HepG2 (cell line): ENCODE measurements around the gene RCC1. TPM values are rescaled to one million over a fixed set of nuclear protein-coding genes. Genes with fewer than 3 reads are reported as not detected.

Experiments used
- DRAP1 ChIP-seq: IDR thresholded peaks from 2 replicates; pipeline ENCODE4 v1.6.1; 2016; ENCODE audit warnings: missing genetic modification reagents, missing compliant biosample characterization
- MAFK ChIP-seq, 2 experiments: IDR thresholded peaks in 1 of 2; conservative IDR thresholded peaks in 1 of 2; 2 replicates each; pipeline ENCODE4 v1.6.1; 2011; ENCODE audit warnings: improper control_type of control experiment in 2 of 2, low read length in 2 of 2
- MTA1 ChIP-seq: sonication (generic); formaldehyde crosslinking; IDR thresholded peaks from 2 replicates; pipeline ENCODE4 v1.4.0; 2020; ENCODE audit warnings: missing genetic modification reagents, mild to moderate bottlenecking, borderline replicate concordance
- NFE2 ChIP-seq: sonication (generic); formaldehyde crosslinking; IDR thresholded peaks from 2 replicates; pipeline ENCODE4 v1.4.0; 2020; ENCODE audit warnings: missing genetic modification reagents
- NONO ChIP-seq, 2 experiments: fragments of 450-650 bp in 1 of 2; sonication (generic) in 1 of 2; formaldehyde crosslinking in 1 of 2; IDR thresholded peaks in 1 of 2; conservative IDR thresholded peaks in 1 of 2; 2 replicates each; pipeline versions ENCODE4 v1.6.1 to v1.8.0; 2017 to 2022; ENCODE audit warnings: mild to moderate bottlenecking in 1 of 2, missing genetic modification reagents in 1 of 2, moderate library complexity in 1 of 2
- RFXAP ChIP-seq: sonication (generic); formaldehyde crosslinking; IDR thresholded peaks from 2 replicates; pipeline ENCODE4 v1.4.0; 2020; ENCODE audit warnings: missing genetic modification reagents, borderline replicate concordance
- SALL1 ChIP-seq: sonication (generic); formaldehyde crosslinking; IDR thresholded peaks from 2 replicates; pipeline ENCODE4 v1.8.0; 2022; ENCODE audit warnings: mild to moderate bottlenecking, missing genetic modification reagents
- SMC3 ChIP-seq: IDR thresholded peaks from 2 replicates; pipeline ENCODE4 v1.6.1; 2011; ENCODE audit warnings: low read length, improper control_type of control experiment
- SMYD3 ChIP-seq: sonication (generic); formaldehyde crosslinking; IDR thresholded peaks from 2 replicates; pipeline ENCODE4 v1.8.1; 2023; ENCODE audit warnings: mild to moderate bottlenecking, missing genetic modification reagents
- SNAPC2 ChIP-seq: sonication (generic); formaldehyde crosslinking; IDR thresholded peaks from 2 replicates; pipeline ENCODE4 v1.8.1; 2022; ENCODE audit warnings: mild to moderate bottlenecking, missing genetic modification reagents
- ZC3H13 ChIP-seq: sonication (generic); formaldehyde crosslinking; IDR thresholded peaks from 2 replicates; pipeline ENCODE4 v1.8.1; 2023; ENCODE audit warnings: mild to moderate bottlenecking, missing genetic modification reagents, moderate library complexity
- ZNF33A ChIP-seq: sonication (generic); formaldehyde crosslinking; IDR thresholded peaks from 2 replicates; pipeline ENCODE4 v1.5.1; 2020; ENCODE audit warnings: missing genetic modification reagents, mild to moderate bottlenecking, moderate library complexity, borderline replicate concordance
- ZNF562 ChIP-seq: sonication (generic); formaldehyde crosslinking; IDR thresholded peaks from 2 replicates; pipeline ENCODE4 v1.8.0; 2022; ENCODE audit warnings: missing genetic modification reagents, borderline replicate concordance
- ZNF777 ChIP-seq: sonication (generic); formaldehyde crosslinking; IDR thresholded peaks from 2 replicates; pipeline ENCODE4 v1.4.0; 2020; ENCODE audit warnings: missing genetic modification reagents
- polyA plus RNA-seq, 8 experiments: library from polyadenylated mRNA; depleted of rRNA in 3 of 8; stranded (reverse) in 7 of 8; unstranded in 1 of 8; fragments of >200 nt; fragmentation: Illumina TruSeq in 4 of 8; extraction: Trizol in 4 of 8; gene quantifications; 2 replicates each; pipeline versions ENCODE4 v1.2.1 to v1.2.3, GENCODE V29; 2011 to 2016; ENCODE audit warnings: low read depth in 4 of 8, missing spikeins in 1 of 8, mixed read lengths in 1 of 8; ENCODE audit not compliant: insufficient read depth in 1 of 8
- total RNA-seq, 5 experiments: library from RNA; depleted of rRNA; stranded (reverse); fragments of >200 nt; fragmentation: Illumina TruSeq; extraction: Trizol; gene quantifications; 2 replicates each; pipeline ENCODE4 v1.2.3, GENCODE V29; 2016; ENCODE audit warnings: low read depth in 1 of 5
- TF ChIP-seq, protein P1 (sequence below): sonication (generic); formaldehyde crosslinking; IDR thresholded peaks from 2 replicates; pipeline ENCODE4 v1.4.0; 2020; ENCODE audit warnings: missing genetic modification reagents
- TF ChIP-seq, protein P2 (sequence below): sonication (generic); formaldehyde crosslinking; IDR thresholded peaks from 2 replicates; pipeline ENCODE4 v1.5.0; 2020; ENCODE audit warnings: missing genetic modification reagents
- TF ChIP-seq, protein P3 (sequence below): sonication (generic); formaldehyde crosslinking; IDR thresholded peaks from 2 replicates; pipeline ENCODE4 v1.8.0; 2023; ENCODE audit warnings: mild to moderate bottlenecking, missing genetic modification reagents
- TF ChIP-seq, protein P4 (sequence below): sonication (generic); formaldehyde crosslinking; IDR thresholded peaks from 2 replicates; pipeline ENCODE4 v1.5.1; 2020; ENCODE audit warnings: mild to moderate bottlenecking, missing genetic modification reagents, moderate library complexity

The RCC1 gene
- total and polyA plus RNA-seq, 2 of the 13 experiments (the other 11 are each of a cell fraction or from before 2014, with no cell fraction given) = 47.2 to 80.8 TPM

DNA sequence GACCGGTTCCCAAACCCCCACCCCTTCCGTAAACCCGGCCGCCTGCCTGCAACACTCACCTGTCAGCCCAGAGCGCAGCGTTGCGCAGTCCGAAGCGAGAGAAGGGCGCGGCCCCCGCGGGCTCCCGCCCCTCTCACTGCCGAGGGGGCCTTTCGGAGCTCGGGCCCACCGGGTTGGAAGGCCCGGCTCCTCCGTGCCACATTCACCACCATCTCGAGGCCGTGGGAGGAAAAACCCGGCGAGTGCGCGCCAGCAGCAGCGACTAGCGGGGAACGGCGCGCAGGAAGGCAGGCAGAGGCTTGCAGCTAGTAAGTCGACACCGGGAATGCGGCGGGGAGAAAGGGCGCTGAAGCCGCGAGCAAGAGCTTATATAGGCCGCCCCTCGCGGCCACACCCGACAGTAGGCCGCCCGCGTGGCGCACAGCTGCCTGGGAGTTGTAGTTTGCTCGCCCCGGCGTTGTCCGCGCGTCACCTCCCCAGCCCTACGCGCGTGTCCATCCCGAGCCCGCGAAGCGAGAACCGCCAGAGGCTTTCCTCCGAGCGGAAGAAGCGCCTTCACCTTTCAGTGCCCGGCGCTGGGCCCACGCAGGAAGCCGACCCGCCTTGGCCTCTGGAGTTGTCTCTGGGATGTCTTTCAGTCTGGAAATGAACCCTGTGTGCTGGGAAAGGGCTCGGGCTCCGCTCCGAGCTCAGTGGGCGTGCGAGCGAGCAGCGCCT is 75.8 kb downstream of the RCC1 start (continued):
- TF ChIP-seq, protein P1, sequence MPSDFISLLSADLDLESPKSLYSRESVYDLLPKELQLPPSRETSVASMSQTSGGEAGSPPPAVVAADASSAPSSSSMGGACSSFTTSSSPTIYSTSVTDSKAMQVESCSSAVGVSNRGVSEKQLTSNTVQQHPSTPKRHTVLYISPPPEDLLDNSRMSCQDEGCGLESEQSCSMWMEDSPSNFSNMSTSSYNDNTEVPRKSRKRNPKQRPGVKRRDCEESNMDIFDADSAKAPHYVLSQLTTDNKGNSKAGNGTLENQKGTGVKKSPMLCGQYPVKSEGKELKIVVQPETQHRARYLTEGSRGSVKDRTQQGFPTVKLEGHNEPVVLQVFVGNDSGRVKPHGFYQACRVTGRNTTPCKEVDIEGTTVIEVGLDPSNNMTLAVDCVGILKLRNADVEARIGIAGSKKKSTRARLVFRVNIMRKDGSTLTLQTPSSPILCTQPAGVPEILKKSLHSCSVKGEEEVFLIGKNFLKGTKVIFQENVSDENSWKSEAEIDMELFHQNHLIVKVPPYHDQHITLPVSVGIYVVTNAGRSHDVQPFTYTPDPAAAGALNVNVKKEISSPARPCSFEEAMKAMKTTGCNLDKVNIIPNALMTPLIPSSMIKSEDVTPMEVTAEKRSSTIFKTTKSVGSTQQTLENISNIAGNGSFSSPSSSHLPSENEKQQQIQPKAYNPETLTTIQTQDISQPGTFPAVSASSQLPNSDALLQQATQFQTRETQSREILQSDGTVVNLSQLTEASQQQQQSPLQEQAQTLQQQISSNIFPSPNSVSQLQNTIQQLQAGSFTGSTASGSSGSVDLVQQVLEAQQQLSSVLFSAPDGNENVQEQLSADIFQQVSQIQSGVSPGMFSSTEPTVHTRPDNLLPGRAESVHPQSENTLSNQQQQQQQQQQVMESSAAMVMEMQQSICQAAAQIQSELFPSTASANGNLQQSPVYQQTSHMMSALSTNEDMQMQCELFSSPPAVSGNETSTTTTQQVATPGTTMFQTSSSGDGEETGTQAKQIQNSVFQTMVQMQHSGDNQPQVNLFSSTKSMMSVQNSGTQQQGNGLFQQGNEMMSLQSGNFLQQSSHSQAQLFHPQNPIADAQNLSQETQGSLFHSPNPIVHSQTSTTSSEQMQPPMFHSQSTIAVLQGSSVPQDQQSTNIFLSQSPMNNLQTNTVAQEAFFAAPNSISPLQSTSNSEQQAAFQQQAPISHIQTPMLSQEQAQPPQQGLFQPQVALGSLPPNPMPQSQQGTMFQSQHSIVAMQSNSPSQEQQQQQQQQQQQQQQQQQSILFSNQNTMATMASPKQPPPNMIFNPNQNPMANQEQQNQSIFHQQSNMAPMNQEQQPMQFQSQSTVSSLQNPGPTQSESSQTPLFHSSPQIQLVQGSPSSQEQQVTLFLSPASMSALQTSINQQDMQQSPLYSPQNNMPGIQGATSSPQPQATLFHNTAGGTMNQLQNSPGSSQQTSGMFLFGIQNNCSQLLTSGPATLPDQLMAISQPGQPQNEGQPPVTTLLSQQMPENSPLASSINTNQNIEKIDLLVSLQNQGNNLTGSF (CRISPR knock-in tag) = 0 out of 2 replicates have a peak, but pooled peaks have one; percentile 65
- TF ChIP-seq, protein P2, sequence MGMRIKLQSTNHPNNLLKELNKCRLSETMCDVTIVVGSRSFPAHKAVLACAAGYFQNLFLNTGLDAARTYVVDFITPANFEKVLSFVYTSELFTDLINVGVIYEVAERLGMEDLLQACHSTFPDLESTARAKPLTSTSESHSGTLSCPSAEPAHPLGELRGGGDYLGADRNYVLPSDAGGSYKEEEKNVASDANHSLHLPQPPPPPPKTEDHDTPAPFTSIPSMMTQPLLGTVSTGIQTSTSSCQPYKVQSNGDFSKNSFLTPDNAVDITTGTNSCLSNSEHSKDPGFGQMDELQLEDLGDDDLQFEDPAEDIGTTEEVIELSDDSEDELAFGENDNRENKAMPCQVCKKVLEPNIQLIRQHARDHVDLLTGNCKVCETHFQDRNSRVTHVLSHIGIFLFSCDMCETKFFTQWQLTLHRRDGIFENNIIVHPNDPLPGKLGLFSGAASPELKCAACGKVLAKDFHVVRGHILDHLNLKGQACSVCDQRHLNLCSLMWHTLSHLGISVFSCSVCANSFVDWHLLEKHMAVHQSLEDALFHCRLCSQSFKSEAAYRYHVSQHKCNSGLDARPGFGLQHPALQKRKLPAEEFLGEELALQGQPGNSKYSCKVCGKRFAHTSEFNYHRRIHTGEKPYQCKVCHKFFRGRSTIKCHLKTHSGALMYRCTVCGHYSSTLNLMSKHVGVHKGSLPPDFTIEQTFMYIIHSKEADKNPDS = peak; percentile 75; the same call in 1 of the 2 replicates
- TF ChIP-seq ZNF33A (CRISPR knock-in tag) (no peak), ZC3H13 (CRISPR knock-in tag) (peak; percentile 69; the same call in 1 of the 2 replicates), ZNF562 (CRISPR knock-in tag) (no peak), MTA1 (CRISPR knock-in tag) (peak; percentile 83; the same call in 1 of the 2 replicates), NONO (IDR thresholded peaks at IDR 0.05) (no peak), NONO (CRISPR knock-in tag; conservative IDR thresholded peaks at IDR 0.05) (peak; percentile 97), MAFK (conservative IDR thresholded peaks at IDR 0.05 in 1 of 2, IDR thresholded peaks at IDR 0.05 in 1 of 2; ENCODE audit: low read length in 2 of 2) (no peak), ZNF777 (CRISPR knock-in tag) (0 out of 2 replicates have a peak, but pooled peaks have one; percentile 38), SALL1 (CRISPR knock-in tag) (peak; percentile 92), SMYD3 (CRISPR knock-in tag) (peak; percentile 98), DRAP1 (CRISPR knock-in tag) (peak; percentile 98), NFE2 (0 out of 2 replicates have a peak, but pooled peaks have one; percentile 10), RFXAP (peak; percentile 83), SMC3 (no peak), SNAPC2 (CRISPR knock-in tag) (peak; percentile 43; the same call in 1 of the 2 replicates)
- TF ChIP-seq, protein P3, sequence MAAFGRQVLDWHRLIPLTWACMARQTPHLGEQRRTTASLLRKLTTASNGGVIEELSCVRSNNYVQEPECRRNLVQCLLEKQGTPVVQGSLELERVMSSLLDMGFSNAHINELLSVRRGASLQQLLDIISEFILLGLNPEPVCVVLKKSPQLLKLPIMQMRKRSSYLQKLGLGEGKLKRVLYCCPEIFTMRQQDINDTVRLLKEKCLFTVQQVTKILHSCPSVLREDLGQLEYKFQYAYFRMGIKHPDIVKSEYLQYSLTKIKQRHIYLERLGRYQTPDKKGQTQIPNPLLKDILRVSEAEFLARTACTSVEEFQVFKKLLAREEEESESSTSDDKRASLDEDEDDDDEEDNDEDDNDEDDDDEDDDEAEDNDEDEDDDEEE (CRISPR knock-in tag) = peak; percentile 87; the same call in 1 of the 2 replicates
- TF ChIP-seq, protein P4, sequence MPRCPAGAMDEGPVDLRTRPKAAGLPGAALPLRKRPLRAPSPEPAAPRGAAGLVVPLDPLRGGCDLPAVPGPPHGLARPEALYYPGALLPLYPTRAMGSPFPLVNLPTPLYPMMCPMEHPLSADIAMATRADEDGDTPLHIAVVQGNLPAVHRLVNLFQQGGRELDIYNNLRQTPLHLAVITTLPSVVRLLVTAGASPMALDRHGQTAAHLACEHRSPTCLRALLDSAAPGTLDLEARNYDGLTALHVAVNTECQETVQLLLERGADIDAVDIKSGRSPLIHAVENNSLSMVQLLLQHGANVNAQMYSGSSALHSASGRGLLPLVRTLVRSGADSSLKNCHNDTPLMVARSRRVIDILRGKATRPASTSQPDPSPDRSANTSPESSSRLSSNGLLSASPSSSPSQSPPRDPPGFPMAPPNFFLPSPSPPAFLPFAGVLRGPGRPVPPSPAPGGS (CRISPR knock-in tag) = peak; percentile 79; the same call in 1 of the 2 replicates
